ENCODE measurements around the gene UNC119. TPM values are rescaled to one million over a fixed set of nuclear protein-coding genes. Genes with fewer than 3 reads are reported as not detected.

Gene UNC119
- total RNA-seq, 1 donor from 2014 or later, result 57.2 TPM

- Mint-ChIP-seq H3K27me3 (ENCODE audit: unreplicated experiment) (peaks cover 2% of the 10 kb centered on the region), H3K9me3 (ENCODE audit: unreplicated experiment) (no peaks in the 10 kb centered on the region), H3K4me3 (ENCODE audit: unreplicated experiment) (no peak overlapping the region), H3K4me1 (ENCODE audit: low read depth, unreplicated experiment) (peaks cover 14% of the 10 kb centered on the region), H3K36me3 (ENCODE audit: unreplicated experiment) (no peaks in the 10 kb centered on the region), H3K27ac (ENCODE audit: unreplicated experiment) (no peak overlapping the region)
- TF ChIP-seq CTCF (IDR thresholded peaks at IDR 0.05; ENCODE audit: partially characterized antibody, unreplicated experiment), result no peak
- no peak for DNase-seq
Measured at GRCh38 chr17:28498652-28499363, 53.6 kb downstream of the UNC119 start.

- DNase-seq, result no peak
- Mint-ChIP-seq H3K4me3 (ENCODE audit: unreplicated experiment) (no peak overlapping the region), H3K36me3 (ENCODE audit: unreplicated experiment) (no peaks in the 10 kb centered on the region), H3K27me3 (ENCODE audit: unreplicated experiment) (peaks cover 3% of the 10 kb centered on the region), H3K4me1 (ENCODE audit: low read depth, unreplicated experiment) (peaks cover 14% of the 10 kb centered on the region), H3K9me3 (ENCODE audit: unreplicated experiment) (no peaks in the 10 kb centered on the region), H3K27ac (ENCODE audit: unreplicated experiment) (no peak overlapping the region)
- no peak for TF ChIP-seq CTCF (IDR thresholded peaks at IDR 0.05; ENCODE audit: partially characterized antibody, unreplicated experiment)
Measured at GRCh38 chr17:28497931-28498330, 54.5 kb downstream of the UNC119 start.

Other genes starting within 250 kb of the UNC119 start
- gene TMEM97, start 233.4 kb downstream of the UNC119 start, total RNA-seq (ENCODE audit: unreplicated experiment), result 170 TPM
- 43.9 TPM for gene IFT20, start 217.2 kb downstream of the UNC119 start, total RNA-seq (ENCODE audit: unreplicated experiment)
- 111 TPM for gene TNFAIP1, start 216.9 kb downstream of the UNC119 start, total RNA-seq (ENCODE audit: unreplicated experiment)
- 73.5 TPM for gene POLDIP2, start 195.1 kb downstream of the UNC119 start, total RNA-seq (ENCODE audit: unreplicated experiment)
- gene SEBOX, start 187.4 kb downstream of the UNC119 start, total RNA-seq (ENCODE audit: unreplicated experiment), result not detected
- 0.25 TPM for gene VTN, start 182.3 kb downstream of the UNC119 start, total RNA-seq (ENCODE audit: unreplicated experiment)
- 100 TPM for gene SARM1, start 180.9 kb downstream of the UNC119 start, total RNA-seq (ENCODE audit: unreplicated experiment)
- gene SLC46A1, start 146.4 kb downstream of the UNC119 start, total RNA-seq (ENCODE audit: unreplicated experiment), result 6.3 TPM
- gene SLC13A2, start 79.0 kb downstream of the UNC119 start, total RNA-seq (ENCODE audit: unreplicated experiment), result not detected
- not detected for gene FOXN1, start 46.3 kb downstream of the UNC119 start, total RNA-seq (ENCODE audit: unreplicated experiment)
- gene PIGS, start 18.9 kb upstream of the UNC119 start, total RNA-seq (ENCODE audit: unreplicated experiment), result 63.1 TPM
- gene ALDOC, start 24.3 kb upstream of the UNC119 start, total RNA-seq (ENCODE audit: unreplicated experiment), result 50.9 TPM
- gene SPAG5, start 46.4 kb upstream of the UNC119 start, total RNA-seq (ENCODE audit: unreplicated experiment), result 31.5 TPM
- 44.5 TPM for gene RSKR, start 61.6 kb upstream of the UNC119 start, total RNA-seq (ENCODE audit: unreplicated experiment)
- 181 TPM for gene BLTP2, start 92.5 kb upstream of the UNC119 start, total RNA-seq (ENCODE audit: unreplicated experiment)
- 54.3 TPM for gene SDF2, start 109.3 kb upstream of the UNC119 start, total RNA-seq (ENCODE audit: unreplicated experiment)
- 108 TPM for gene SUPT6H, start 109.6 kb upstream of the UNC119 start, total RNA-seq (ENCODE audit: unreplicated experiment)
- 36.5 TPM for gene PROCA1, start 159.3 kb upstream of the UNC119 start, total RNA-seq (ENCODE audit: unreplicated experiment)
- 54.3 TPM for gene RAB34, start 165.2 kb upstream of the UNC119 start, total RNA-seq (ENCODE audit: unreplicated experiment)
- gene RPL23A, start 167.4 kb upstream of the UNC119 start, total RNA-seq (ENCODE audit: unreplicated experiment), result 627 TPM
- gene TLCD1, start 173.6 kb upstream of the UNC119 start, total RNA-seq (ENCODE audit: unreplicated experiment), result 8.2 TPM
- 5.9 TPM for gene NEK8, start 176.2 kb upstream of the UNC119 start, total RNA-seq (ENCODE audit: unreplicated experiment)
- gene TRAF4, start 191.4 kb upstream of the UNC119 start, total RNA-seq (ENCODE audit: unreplicated experiment), result 373 TPM